Ovary (tissue), 3 donors: Measurements from ENCODE around the gene TMTC1.

Experiments used
- CTCF ChIP-seq, 3 donors: fragments of 450-650 bp in 2 of 3; fragments of 200-600 bp in 1 of 3; IDR thresholded peaks; one replicate each; pipeline versions ENCODE4 v1.5.1 to v1.8.0; 2016 to 2022; ENCODE audit warnings: antibody characterized with exemption in 3 of 3, mild to moderate bottlenecking in 1 of 3
- EP300 ChIP-seq: sonication (generic); formaldehyde crosslinking; IDR thresholded peaks from one replicate; pipeline ENCODE4 v1.6.1; 2017; ENCODE audit warnings: antibody characterized with exemption
- POLR2A ChIP-seq: fragments of 450-650 bp; IDR thresholded peaks from one replicate; pipeline ENCODE4 v1.6.1; 2017; ENCODE audit warnings: antibody characterized with exemption, mild to moderate bottlenecking, moderate library complexity
- donor health status: DM: no; HTN: no; CAD: no.

GRCh38 chr12:29752121-29752520 lies 31.6 kb downstream of the TMTC1 start:
- TF ChIP-seq CTCF (IDR thresholded peaks at IDR 0.05) (no peak), POLR2A (no peak), EP300 (no peak)
